ENCODE results near the gene EIF4G2.
A peak's percentile ranks its signal among the peaks of the same experiment; 100 is the strongest.

The EIF4G2 gene

DNA sequence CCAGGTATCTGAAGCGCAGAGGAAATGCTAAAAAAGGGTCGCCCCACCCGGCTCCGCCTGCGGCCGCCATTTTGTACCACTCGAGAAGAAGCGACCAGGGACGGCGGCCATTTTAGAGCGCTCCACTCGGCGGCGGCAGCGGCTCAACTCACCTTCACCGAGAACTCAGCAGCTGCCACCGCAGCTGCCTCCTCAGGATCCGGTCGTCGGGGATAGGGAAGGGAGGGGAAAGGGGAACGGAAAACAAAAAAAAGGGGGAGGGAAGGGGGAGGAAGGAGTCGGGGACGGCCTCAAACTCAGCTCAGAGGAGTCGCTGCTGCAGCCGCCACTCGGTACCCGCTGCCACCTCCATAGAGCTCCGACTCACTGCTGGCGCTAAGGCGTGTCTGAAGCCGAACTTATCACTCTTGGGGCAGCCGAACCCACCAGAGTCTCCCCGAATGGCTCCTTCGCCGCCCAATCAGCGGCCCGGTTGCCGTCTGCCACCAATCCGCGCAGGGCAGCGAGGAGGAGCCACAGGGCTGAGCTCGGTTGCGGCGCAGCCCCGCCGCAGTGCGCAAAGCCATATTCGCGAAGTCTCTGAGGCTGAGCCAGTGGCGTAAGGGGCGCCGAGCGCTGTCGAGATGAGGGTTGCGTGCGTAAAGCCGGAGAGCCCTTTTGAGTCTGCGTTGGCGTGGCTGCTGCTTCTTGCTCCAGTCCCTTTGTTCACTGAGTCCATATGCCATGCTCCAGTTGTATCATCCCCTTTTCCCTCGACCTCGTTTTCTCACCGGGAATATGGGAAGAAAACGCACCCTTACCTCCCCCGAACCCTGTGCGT is at the start of gene EIF4G2:
Gene EIF4G2, minus strand, starts transcription at position 374 of the 820 bp plus-strand sequence.
- Histone ChIP-seq H3K27ac (peak within 1 kb of the TSS; percentile 95), H3K36me3 (replicated peaks) (peaks cover 38% of the 10 kb centered on the region), H3K27me3 (replicated peaks) (no peaks in the 10 kb centered on the region), H3K4me3 (ENCODE audit: low read depth, low read length) (peak within 1 kb of the TSS; percentile 92)
- TF ChIP-seq, protein P1, sequence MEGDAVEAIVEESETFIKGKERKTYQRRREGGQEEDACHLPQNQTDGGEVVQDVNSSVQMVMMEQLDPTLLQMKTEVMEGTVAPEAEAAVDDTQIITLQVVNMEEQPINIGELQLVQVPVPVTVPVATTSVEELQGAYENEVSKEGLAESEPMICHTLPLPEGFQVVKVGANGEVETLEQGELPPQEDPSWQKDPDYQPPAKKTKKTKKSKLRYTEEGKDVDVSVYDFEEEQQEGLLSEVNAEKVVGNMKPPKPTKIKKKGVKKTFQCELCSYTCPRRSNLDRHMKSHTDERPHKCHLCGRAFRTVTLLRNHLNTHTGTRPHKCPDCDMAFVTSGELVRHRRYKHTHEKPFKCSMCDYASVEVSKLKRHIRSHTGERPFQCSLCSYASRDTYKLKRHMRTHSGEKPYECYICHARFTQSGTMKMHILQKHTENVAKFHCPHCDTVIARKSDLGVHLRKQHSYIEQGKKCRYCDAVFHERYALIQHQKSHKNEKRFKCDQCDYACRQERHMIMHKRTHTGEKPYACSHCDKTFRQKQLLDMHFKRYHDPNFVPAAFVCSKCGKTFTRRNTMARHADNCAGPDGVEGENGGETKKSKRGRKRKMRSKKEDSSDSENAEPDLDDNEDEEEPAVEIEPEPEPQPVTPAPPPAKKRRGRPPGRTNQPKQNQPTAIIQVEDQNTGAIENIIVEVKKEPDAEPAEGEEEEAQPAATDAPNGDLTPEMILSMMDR (IDR thresholded peaks at IDR 0.05; ENCODE audit: low read depth, low read length, missing control alignments): no peak
- in situ Hi-C loops (cut with HindIII; ENCODE audit: low pct_ligation_motif_present, low sequenced_read_pairs): no loop called here
- DNase-seq: peak; percentile 98

DNA sequence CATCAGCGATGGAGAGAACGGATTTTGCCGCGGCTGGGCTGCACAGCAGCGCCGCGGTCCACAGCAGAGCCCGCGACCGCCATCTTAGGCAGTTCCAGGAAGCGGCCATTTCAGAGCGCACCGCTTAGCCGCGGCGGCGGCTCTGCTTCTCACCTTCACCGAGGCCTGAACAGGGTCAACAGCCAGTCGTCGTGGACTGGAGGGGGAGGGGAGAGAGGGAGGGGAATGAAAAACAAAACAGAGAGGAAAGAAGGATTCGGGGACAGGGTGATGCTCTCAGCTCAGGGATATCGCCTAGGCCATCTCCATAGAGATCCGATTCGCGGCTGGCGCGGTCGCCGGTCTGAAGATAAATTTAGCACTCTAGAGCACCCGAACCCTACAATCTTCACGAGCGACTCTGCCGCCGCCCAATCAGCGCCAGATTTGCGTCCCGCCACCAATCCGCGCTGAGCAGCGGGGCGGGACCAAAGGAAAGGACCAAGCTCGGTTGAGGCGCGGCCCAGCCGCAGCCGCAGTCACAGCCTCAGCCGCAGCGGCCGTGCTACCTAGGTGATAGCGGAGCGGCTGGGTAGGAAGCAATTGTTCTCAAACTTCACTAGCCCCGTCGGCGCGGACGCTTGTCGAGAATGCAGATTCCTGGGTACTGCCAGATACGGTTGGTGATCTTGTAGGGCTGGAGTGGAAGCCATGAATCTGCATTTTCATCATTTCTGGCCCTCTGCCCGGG is 49.1 kb upstream of the EIF4G2 start, which contains the start of gene ZBED5:
Gene ZBED5, minus strand, starts transcription at position 345 of the 730 bp plus-strand sequence. CDS start 3,108 bp downstream, outside the sequence.
- peaks cover 20% of the 10 kb centered on the region for H3K36me3 ChIP-seq (replicated peaks)
- in situ Hi-C loops (cut with HindIII; ENCODE audit: low pct_ligation_motif_present, low sequenced_read_pairs): no loop called here
- DNase-seq: peak; percentile 96
- peak within 1 kb of the TSS; percentile 93 for H3K4me3 ChIP-seq (ENCODE audit: low read depth, low read length)
- no peaks in the 10 kb centered on the region for H3K27me3 ChIP-seq (replicated peaks)
- TF ChIP-seq, protein P1 (IDR thresholded peaks at IDR 0.05; ENCODE audit: low read depth, low read length, missing control alignments): peak; percentile 36
- H3K27ac ChIP-seq: peak within 1 kb of the TSS; percentile 93

DNA sequence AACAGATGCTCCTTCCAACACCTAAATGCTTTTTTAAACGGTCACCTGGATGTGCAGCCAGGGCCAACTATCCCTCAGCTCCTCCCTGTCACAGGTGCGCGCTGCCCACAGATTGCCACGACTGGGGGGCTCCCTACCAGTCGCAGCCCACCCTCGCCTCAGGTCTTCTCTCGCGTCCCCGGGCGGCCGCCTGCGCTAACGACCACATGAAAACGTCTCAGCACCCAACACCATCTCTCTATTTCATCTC is 48.7 kb upstream of the EIF4G2 start:
- in situ Hi-C loops (cut with HindIII; ENCODE audit: low pct_ligation_motif_present, low sequenced_read_pairs): no loop called here
- TF ChIP-seq, protein P1 (IDR thresholded peaks at IDR 0.05; ENCODE audit: low read depth, low read length, missing control alignments): no peak
- Histone ChIP-seq H3K27ac (peak overlapping the region; percentile 93), H3K36me3 (replicated peaks) (peaks cover 21% of the 10 kb centered on the region), H3K27me3 (replicated peaks) (no peaks in the 10 kb centered on the region), H3K4me3 (ENCODE audit: low read depth, low read length) (peak overlapping the region; percentile 93)
- DNase-seq: no peak

DNA sequence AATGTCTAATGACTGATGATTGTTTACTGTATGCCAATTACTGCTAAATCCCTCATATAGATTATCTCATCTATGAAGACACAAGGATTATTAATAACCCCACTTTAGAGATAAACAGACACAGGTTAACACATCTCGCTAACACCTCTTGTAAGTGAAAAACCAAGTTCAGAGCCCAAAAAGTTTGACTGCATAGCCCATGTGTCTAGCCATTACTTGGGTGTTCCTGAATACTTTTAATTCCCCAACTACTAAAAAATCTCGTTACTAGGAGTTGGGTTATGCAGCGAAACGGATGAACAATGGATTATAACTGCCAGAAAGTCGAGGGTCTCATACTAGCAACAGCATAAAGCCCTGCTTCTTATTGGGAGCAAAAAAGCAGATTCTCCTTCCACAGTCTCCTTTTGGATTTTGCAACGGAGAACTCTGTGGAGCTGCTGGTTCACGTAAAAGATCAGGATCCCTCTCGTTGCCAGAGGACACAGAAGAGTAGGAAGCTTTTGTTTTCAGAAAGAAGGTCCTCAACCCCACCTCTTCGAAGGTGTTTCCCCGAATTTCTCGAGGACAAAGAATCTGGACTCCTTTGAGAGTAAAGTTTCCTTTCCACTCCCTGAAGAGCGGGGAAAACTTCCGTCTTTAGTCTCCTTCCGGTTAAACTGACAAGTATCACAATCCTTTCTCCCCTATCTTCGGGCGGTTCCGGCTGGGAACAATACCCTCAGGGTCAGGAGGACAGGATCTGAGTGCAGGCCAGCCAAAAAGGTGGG is 48.1 kb upstream of the EIF4G2 start:
- Histone ChIP-seq H3K27ac (peak overlapping the region; percentile 93), H3K36me3 (replicated peaks) (peaks cover 26% of the 10 kb centered on the region), H3K4me3 (ENCODE audit: low read depth, low read length) (peak overlapping the region; percentile 93), H3K27me3 (replicated peaks) (no peaks in the 10 kb centered on the region)
- TF ChIP-seq, protein P1 (IDR thresholded peaks at IDR 0.05; ENCODE audit: low read depth, low read length, missing control alignments): no peak
- in situ Hi-C loops (cut with HindIII; ENCODE audit: low pct_ligation_motif_present, low sequenced_read_pairs): no loop called here
- DNase-seq: peak; percentile 11

DNA sequence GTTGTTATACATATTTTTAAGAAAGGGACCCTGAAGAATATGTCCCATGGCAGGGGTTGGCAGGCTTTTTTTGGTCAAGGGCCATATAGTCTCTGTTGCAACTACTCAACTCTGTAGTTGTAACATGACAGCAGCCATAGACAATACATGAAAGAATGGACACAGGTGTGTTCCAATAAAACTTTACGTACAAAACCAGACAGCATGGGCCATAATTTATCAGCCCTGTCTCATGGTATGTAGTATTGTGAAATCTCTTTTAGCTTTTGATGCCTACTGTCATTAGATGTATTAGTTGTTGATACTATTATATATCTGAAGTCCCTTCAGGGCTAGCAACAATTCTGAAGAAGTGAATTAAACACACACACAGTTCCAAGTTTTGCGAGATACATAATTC is 46.6 kb upstream of the EIF4G2 start:
- no peak for DNase-seq
- Histone ChIP-seq H3K36me3 (replicated peaks) (peaks cover 30% of the 10 kb centered on the region), H3K4me3 (ENCODE audit: low read depth, low read length) (no peak overlapping the region), H3K27ac (no peak overlapping the region), H3K27me3 (replicated peaks) (no peaks in the 10 kb centered on the region)
- TF ChIP-seq, protein P1 (IDR thresholded peaks at IDR 0.05; ENCODE audit: low read depth, low read length, missing control alignments): no peak
- in situ Hi-C loops (cut with HindIII; ENCODE audit: low pct_ligation_motif_present, low sequenced_read_pairs): no loop called here

Data from brain microvascular endothelial cell (primary cell).